Measurements from ENCODE around the gene GAS7. TPM values are rescaled to one million over a fixed set of nuclear protein-coding genes. Genes with fewer than 3 reads are reported as not detected.

Gene GAS7
- total RNA-seq, 6 donors from 2014 or later, result 19.9 to 87.1 (median 41.5) TPM

DNA sequence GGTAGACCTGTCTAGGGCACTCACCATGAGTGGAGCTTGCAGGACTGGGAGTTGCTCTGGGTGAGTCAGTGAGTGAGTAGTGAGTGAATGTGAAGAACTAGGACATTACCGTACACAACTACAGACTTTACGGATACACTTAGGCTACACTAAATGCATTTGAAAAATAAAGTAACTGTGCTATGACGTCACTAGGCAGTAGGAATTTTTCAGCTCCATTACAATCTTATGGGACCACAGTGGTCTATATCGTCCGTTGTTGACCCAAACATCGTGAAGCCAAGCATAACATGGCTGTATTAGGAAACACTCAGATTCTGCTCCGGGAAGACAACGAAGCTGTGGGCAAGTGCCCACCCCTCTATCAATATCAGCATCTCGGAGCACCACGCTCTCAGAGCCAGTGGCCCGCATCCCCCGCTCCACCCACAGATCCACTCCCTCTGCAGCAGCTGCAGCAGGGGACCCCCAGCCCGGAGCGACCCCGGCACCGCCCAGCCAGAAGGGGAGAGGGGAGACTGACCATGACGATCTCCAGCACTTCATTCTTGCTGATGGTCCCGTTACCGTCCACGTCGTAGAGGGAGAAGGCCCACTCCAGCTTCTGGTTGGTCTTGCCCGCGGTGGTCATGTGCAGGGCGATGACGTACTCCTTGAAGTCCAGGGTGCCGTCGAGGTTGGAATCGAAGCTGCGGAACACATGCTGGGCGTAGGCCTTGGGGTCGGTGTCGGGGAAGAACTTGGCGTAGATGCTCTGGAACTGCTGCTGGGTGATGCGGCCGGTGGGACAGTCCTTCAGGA, 293.9 kb downstream of the GAS7 start:
- whole genome bisulfite sequencing, 2 donors, result 93 to 95% methylated on average over 35 of the region's 35 CpGs
- no peaks in the 10 kb centered on the region for H3K36me3 ChIP-seq
- H3K9me3 ChIP-seq, result no peaks in the 10 kb centered on the region
- H3K4me3 ChIP-seq, result no peak overlapping the region
- H3K27me3 ChIP-seq, result no peaks in the 10 kb centered on the region
- H3K4me1 ChIP-seq, result no peaks in the 10 kb centered on the region
- ATAC-seq (ENCODE audit: low FRiP score in 2 of 2) (no peak), DNase-seq (peak in 1 of 2 donors; percentile 74)
- no peak overlapping the region for H3K27ac ChIP-seq
- TF ChIP-seq POLR2AphosphoS5 (IDR thresholded peaks at IDR 0.05) (no peak), EP300 (IDR thresholded peaks at IDR 0.05) (no peak), POLR2A (IDR thresholded peaks at IDR 0.05) (no peak)
- TF ChIP-seq, protein P1, sequence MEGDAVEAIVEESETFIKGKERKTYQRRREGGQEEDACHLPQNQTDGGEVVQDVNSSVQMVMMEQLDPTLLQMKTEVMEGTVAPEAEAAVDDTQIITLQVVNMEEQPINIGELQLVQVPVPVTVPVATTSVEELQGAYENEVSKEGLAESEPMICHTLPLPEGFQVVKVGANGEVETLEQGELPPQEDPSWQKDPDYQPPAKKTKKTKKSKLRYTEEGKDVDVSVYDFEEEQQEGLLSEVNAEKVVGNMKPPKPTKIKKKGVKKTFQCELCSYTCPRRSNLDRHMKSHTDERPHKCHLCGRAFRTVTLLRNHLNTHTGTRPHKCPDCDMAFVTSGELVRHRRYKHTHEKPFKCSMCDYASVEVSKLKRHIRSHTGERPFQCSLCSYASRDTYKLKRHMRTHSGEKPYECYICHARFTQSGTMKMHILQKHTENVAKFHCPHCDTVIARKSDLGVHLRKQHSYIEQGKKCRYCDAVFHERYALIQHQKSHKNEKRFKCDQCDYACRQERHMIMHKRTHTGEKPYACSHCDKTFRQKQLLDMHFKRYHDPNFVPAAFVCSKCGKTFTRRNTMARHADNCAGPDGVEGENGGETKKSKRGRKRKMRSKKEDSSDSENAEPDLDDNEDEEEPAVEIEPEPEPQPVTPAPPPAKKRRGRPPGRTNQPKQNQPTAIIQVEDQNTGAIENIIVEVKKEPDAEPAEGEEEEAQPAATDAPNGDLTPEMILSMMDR (IDR thresholded peaks at IDR 0.05), result no peak

DNA sequence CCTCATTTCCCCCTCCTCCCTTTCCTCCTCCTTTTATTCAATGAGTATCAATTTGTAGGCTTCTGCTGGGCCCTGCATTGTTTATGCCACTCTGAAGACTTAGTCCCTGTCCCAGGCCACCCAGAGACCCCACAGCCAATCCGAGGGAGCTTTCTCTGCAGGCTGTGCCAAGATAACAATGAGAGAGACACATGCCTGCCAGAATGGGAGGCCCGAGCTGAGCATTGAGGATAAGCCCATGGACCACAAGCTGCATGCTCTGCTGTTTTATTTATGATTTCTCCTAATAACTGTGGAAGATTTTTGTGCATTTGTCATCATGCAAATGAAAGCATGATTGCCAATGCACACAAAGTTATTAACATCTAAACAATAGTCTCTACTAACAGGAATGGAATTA, 296.3 kb downstream of the GAS7 start:
- no peak overlapping the region for H3K4me3 ChIP-seq
- DNase-seq (no peak), ATAC-seq (ENCODE audit: low FRiP score in 2 of 2) (no peak)
- no peaks in the 10 kb centered on the region for H3K27me3 ChIP-seq
- 10 to 23% methylated on average over 2 of the region's 2 CpGs for WGBS, 2 donors
- no peaks in the 10 kb centered on the region for H3K36me3 ChIP-seq
- H3K4me1 ChIP-seq, result no peaks in the 10 kb centered on the region
- H3K9me3 ChIP-seq, result no peaks in the 10 kb centered on the region
- H3K27ac ChIP-seq, result no peak overlapping the region
- TF ChIP-seq POLR2A (IDR thresholded peaks at IDR 0.05) (no peak), POLR2AphosphoS5 (IDR thresholded peaks at IDR 0.05) (no peak), EP300 (IDR thresholded peaks at IDR 0.05) (no peak)
- TF ChIP-seq, protein P1 (IDR thresholded peaks at IDR 0.05), result no peak

DNA sequence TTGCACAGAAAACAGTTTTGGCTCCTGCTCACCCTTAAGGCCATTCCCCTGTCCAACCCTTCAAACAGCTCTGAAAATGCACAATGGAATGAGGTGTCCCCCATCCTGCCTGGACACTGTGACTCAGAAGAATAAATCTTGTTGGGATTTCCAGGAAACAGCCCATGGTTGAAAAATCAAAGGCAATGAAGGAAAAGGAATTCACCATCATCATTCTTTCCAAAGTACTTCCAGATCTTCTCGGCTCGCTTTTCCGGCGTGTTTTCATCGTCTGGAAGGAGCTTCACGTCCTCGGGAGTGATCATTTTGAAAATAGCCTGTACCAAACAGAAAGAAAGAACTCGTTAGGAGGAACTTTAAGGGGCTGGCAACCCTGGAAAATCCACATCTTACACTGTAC, 297.6 kb downstream of the GAS7 start:
- H3K27ac ChIP-seq, result no peak overlapping the region
- TF ChIP-seq EP300 (IDR thresholded peaks at IDR 0.05) (no peak), POLR2A (IDR thresholded peaks at IDR 0.05) (no peak), POLR2AphosphoS5 (IDR thresholded peaks at IDR 0.05) (no peak)
- TF ChIP-seq, protein P1 (IDR thresholded peaks at IDR 0.05), result no peak
- no peaks in the 10 kb centered on the region for H3K4me1 ChIP-seq
- no peaks in the 10 kb centered on the region for H3K36me3 ChIP-seq
- DNase-seq (no peak), ATAC-seq (ENCODE audit: low FRiP score in 2 of 2) (peak in 1 of 2 donors; percentile 74)
- no peaks in the 10 kb centered on the region for H3K9me3 ChIP-seq
- no peaks in the 10 kb centered on the region for H3K27me3 ChIP-seq
- no peak overlapping the region for H3K4me3 ChIP-seq
- WGBS, 2 donors, result 39 to 45% methylated on average over 8 of the region's 8 CpGs

DNA sequence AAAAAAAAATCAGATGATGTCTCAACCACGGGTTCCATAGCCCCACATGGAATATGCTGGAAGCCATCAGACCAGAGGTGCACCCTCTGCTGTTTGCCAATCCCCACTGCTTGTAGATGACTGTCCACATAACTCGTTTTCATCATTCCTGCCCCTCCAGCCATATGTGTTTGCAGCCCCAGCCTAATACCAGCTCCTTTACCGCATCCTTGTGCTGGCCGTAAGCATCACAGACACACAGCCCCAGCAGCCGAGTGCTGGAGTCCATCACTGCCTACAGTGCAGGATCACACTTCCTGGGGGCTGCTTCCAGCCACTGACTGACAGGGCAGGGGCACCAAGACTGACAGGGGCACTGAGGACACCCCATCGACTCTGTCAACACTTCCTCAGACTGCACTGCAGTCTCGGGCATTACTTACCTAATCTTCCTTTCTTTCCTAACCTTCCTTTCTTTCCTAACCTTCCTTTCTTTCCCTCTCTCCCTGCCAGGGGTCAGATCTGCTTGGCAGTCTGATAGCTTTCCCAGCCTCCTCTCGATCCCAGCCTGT, 298.3 kb downstream of the GAS7 start:
- H3K36me3 ChIP-seq, result no peaks in the 10 kb centered on the region
- no peak for DNase-seq
- H3K4me3 ChIP-seq, result no peak overlapping the region
- no peak for ATAC-seq (ENCODE audit: low FRiP score in 2 of 2)
- H3K27me3 ChIP-seq, result no peaks in the 10 kb centered on the region
- 21 to 31% methylated on average over 5 to 8 of the region's 8 CpGs for WGBS, 2 donors
- TF ChIP-seq, protein P1 (IDR thresholded peaks at IDR 0.05), result no peak
- no peak for TF ChIP-seq POLR2A (IDR thresholded peaks at IDR 0.05)
- no peak for TF ChIP-seq EP300 (IDR thresholded peaks at IDR 0.05)
- TF ChIP-seq POLR2AphosphoS5 (IDR thresholded peaks at IDR 0.05), result no peak
- no peak overlapping the region for H3K27ac ChIP-seq
- no peaks in the 10 kb centered on the region for H3K4me1 ChIP-seq
- H3K9me3 ChIP-seq, result no peaks in the 10 kb centered on the region
